NCI-H526 (cell line): ENCODE results near the gene GPR84.

ENCODE experiments used
- DNase-seq, 2 experiments: peaks; one replicate each; lab custom pipeline; 2025; lab: John Stamatoyannopoulos, UW

GPR84 gene

GRCh38 chr12:54324617-54325441 lies 39.5 kb downstream of the GPR84 start, which contains the start of gene COPZ1:
TSS of gene COPZ1 (plus strand) at chr12:54325131. CDS start at chr12:54325164, 33 bp downstream.
- peak; percentile 99 to 100 for DNase-seq

- DNase-seq, result no peak
Observed at GRCh38 chr12:54321363-54321762, 42.9 kb downstream of the GPR84 start.
